ENCODE measurements around the gene AVL9. TPM values are rescaled to one million over a fixed set of nuclear protein-coding genes. Genes with fewer than 3 reads are reported as not detected.

The AVL9 gene
- total RNA-seq, 1 donor from 2014 or later: 11.8 TPM

GRCh38 chr7:32525839-32526238 lies 30.6 kb downstream of the AVL9 start:
- intact Hi-C loops (cut with micrococcal nuclease): no loop called here
- no peak for DNase-seq
- no peak overlapping the region for H3K4me3 ChIP-seq
- H3K27ac ChIP-seq (replicated peaks): no peak overlapping the region
- no peaks in the 10 kb centered on the region for H3K36me3 ChIP-seq
- peaks cover 23% of the 10 kb centered on the region for H3K4me1 ChIP-seq
- TF ChIP-seq, protein P1, sequence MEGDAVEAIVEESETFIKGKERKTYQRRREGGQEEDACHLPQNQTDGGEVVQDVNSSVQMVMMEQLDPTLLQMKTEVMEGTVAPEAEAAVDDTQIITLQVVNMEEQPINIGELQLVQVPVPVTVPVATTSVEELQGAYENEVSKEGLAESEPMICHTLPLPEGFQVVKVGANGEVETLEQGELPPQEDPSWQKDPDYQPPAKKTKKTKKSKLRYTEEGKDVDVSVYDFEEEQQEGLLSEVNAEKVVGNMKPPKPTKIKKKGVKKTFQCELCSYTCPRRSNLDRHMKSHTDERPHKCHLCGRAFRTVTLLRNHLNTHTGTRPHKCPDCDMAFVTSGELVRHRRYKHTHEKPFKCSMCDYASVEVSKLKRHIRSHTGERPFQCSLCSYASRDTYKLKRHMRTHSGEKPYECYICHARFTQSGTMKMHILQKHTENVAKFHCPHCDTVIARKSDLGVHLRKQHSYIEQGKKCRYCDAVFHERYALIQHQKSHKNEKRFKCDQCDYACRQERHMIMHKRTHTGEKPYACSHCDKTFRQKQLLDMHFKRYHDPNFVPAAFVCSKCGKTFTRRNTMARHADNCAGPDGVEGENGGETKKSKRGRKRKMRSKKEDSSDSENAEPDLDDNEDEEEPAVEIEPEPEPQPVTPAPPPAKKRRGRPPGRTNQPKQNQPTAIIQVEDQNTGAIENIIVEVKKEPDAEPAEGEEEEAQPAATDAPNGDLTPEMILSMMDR (IDR thresholded peaks at IDR 0.05; ENCODE audit: borderline replicate concordance): no peak
- no peaks in the 10 kb centered on the region for H3K27me3 ChIP-seq (ENCODE audit: low read depth)
- H3K9me3 ChIP-seq (replicated peaks): no peaks in the 10 kb centered on the region

DNA sequence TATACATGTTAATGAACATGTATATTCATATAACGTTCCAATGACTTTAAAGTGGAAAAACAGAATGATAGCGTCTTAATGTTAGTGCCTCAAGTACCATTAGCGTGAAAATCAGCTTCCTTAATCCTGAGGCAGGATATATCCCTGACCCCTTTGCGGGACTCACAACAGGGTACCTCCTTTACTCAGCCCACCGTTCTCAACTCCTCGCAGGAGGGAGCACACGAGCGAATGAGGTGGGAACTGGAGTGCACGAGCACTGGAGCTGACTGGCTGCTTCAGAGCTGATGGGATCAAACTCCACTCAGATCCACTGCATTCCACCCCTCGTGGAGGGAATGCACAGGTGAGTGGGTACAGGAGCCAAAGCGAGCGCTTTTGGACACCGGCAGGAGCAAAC lies 36.1 kb downstream of the AVL9 start:
- H3K4me1 ChIP-seq: peaks cover 27% of the 10 kb centered on the region
- H3K4me3 ChIP-seq: no peak overlapping the region
- H3K9me3 ChIP-seq (replicated peaks): no peaks in the 10 kb centered on the region
- intact Hi-C loops (cut with micrococcal nuclease): no loop called here
- H3K36me3 ChIP-seq: no peaks in the 10 kb centered on the region
- no peaks in the 10 kb centered on the region for H3K27me3 ChIP-seq (ENCODE audit: low read depth)
- no peak overlapping the region for H3K27ac ChIP-seq (replicated peaks)
- TF ChIP-seq, protein P1 (IDR thresholded peaks at IDR 0.05; ENCODE audit: borderline replicate concordance): no peak
- no peak for DNase-seq

DNA sequence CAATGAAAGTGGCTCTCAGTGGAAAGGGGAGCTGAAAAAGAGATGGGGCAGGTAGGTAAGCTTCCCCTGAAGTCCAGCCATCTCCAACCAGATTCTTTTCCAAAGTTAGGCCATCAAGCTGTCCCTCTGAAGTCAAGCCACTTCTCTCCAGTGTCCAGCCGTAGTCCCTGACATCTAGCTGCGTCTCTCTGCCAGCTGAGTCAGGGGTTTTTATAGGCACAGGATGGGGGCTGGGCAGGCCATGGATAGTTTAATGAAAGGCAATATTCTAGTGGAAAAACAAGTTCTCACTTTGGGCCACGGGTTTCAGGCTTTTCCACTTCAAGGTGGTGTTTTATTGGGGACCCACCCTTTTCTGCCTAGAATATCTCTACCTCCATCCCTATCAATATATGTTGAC lies 36.8 kb downstream of the AVL9 start:
- intact Hi-C loops (cut with micrococcal nuclease): no loop called here
- DNase-seq: no peak
- H3K27me3 ChIP-seq (ENCODE audit: low read depth): no peaks in the 10 kb centered on the region
- H3K36me3 ChIP-seq: no peaks in the 10 kb centered on the region
- H3K27ac ChIP-seq (replicated peaks): no peak overlapping the region
- H3K4me3 ChIP-seq: no peak overlapping the region
- TF ChIP-seq, protein P1 (IDR thresholded peaks at IDR 0.05; ENCODE audit: borderline replicate concordance): no peak
- H3K9me3 ChIP-seq (replicated peaks): no peaks in the 10 kb centered on the region
- H3K4me1 ChIP-seq: peaks cover 27% of the 10 kb centered on the region

DNA sequence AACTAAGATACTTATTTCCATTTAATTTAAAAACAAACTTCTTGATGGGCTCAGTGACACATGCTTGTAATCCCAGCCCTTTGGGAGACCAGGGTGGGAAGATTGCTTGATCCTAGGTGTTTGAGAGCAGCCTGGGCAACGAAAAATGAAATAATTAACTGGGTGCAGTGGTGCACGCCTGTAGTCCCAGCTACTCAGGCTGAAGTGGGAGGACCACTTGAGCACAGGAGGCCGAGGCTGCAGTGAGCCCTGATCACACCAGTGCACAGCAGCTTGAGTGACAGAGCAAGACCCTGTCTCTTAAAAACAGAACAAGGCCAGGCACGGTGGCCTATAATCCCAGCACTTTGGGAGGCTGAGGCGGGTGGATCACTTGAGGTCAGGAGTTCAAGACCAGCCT lies 37.4 kb downstream of the AVL9 start:
- TF ChIP-seq, protein P1 (IDR thresholded peaks at IDR 0.05; ENCODE audit: borderline replicate concordance): no peak
- H3K27me3 ChIP-seq (ENCODE audit: low read depth): no peaks in the 10 kb centered on the region
- H3K9me3 ChIP-seq (replicated peaks): no peaks in the 10 kb centered on the region
- no peak overlapping the region for H3K27ac ChIP-seq (replicated peaks)
- no peak overlapping the region for H3K4me3 ChIP-seq
- DNase-seq: no peak
- peaks cover 27% of the 10 kb centered on the region for H3K4me1 ChIP-seq
- no peaks in the 10 kb centered on the region for H3K36me3 ChIP-seq
- intact Hi-C loops (cut with micrococcal nuclease): no loop called here

DNA sequence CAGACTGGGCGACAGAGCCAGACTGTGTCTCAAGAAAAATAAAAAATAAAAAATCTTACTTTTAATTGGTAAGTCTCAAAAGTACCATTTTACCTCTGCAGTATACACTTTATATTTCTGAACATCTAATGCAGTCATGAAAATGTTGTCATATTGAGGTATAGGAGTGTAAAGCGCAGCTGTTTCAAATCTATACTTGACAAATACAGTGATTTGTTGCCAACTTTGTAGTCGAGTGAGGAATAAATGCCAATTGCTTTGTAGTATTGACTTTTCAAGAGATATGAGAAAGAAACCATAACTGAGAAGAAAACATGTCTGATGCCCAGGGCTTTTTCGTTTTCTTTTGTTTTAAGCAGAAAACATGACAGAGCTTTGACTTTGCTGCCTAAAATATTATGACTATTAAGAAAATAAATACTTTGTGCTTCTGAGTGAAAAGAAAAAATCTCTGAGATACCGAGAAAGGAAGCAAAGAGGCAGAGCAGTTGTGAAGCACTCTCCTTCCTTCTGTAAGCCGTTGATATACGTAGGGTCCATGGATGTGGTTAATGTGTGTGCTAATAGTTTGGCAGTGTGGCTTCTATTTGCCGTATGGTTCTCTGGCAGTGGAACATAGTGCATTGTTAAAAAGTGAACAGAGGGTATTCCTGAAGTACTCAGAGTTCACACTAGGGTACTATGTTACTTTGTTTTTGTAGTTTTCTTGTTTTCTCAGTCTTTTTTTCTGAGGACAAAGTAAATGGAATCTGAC lies 38.2 kb downstream of the AVL9 start:
- H3K9me3 ChIP-seq (replicated peaks): no peaks in the 10 kb centered on the region
- H3K36me3 ChIP-seq: no peaks in the 10 kb centered on the region
- H3K27ac ChIP-seq (replicated peaks): no peak overlapping the region
- peaks cover 27% of the 10 kb centered on the region for H3K4me1 ChIP-seq
- no peak overlapping the region for H3K4me3 ChIP-seq
- TF ChIP-seq, protein P1 (IDR thresholded peaks at IDR 0.05; ENCODE audit: borderline replicate concordance): no peak
- no peak for DNase-seq
- no peaks in the 10 kb centered on the region for H3K27me3 ChIP-seq (ENCODE audit: low read depth)
- intact Hi-C loops (cut with micrococcal nuclease): no loop called here
